GM12878 (cell line): Measurements from ENCODE around the gene WWOX. TPM values are rescaled to one million over a fixed set of nuclear protein-coding genes. Genes with fewer than 3 reads are reported as not detected.

Experiments
- ATAC-seq: fragments of 200-7000 bp; cut with Tn5 transposase; 3 replicates; pipeline ENCODE4 v1.9.1; 2020; ENCODE audit warnings: mild to moderate bottlenecking, moderate library complexity
- BruUV-seq: library from RNA; stranded (reverse); fragments of 400-500 nt; replicated peaks from 2 replicates; lab custom pipeline; 2021; lab: Mats Ljungman, UMichigan
- CTCF ChIA-PET: fragments of 300-600 bp; sonication (Branson Sonifier 250); formaldehyde crosslinking; extraction: SDS; loops from one replicate; lab custom pipeline; 2021; ENCODE audit warnings: inconsistent platforms; lab: Yijun Ruan, JAX
- POLR2A ChIA-PET: fragments of 350-600 bp; formaldehyde crosslinking; extraction: SDS; loops from one replicate; lab custom pipeline; 2021; ENCODE audit warnings: inconsistent platforms; lab: Charles Lee
- RAD21 ChIA-PET: fragments of 300-600 bp; sonication (Branson Sonifier 250); formaldehyde crosslinking; loops from one replicate; lab custom pipeline; 2023; ENCODE audit warnings: antibody characterized with exemption; ENCODE audit not compliant: unreplicated experiment; lab: Charles Lee
- SMC1A ChIA-PET: fragments of 300-600 bp; sonication (Branson Sonifier 250); formaldehyde crosslinking; loops from one replicate; lab custom pipeline; 2023; ENCODE audit not compliant: unreplicated experiment, uncharacterized antibody; lab: Charles Lee
- DNase-seq: peaks from one replicate; pipeline ENCODE4 v3.0.0-alpha.2; 2011; ENCODE audit warnings: low read depth, low spot score
- FAIRE-seq: peaks from 3 replicates; lab custom pipeline; 2011; peaks lifted over from hg19 to GRCh38; lab: Jason Lieb, UNC
- H2AFZ ChIP-seq: 2 replicates; pipeline ENCODE4 v1.6.0; 2011; ENCODE audit warnings: low read depth, low read length, control low read depth; ENCODE audit not compliant: control insufficient read depth
- H3K27ac ChIP-seq: 2 replicates; pipeline ENCODE4 v1.5.1; 2011; ENCODE audit warnings: control low read depth; ENCODE audit not compliant: control insufficient read depth, insufficient read depth
- H3K27me3 ChIP-seq, 2 experiments: replicated peaks in 1 of 2; 2 replicates each; pipeline versions ENCODE4 v1.6.0 to v1.6.1; 2011; ENCODE audit warnings: low read length in 1 of 2; ENCODE audit not compliant: control insufficient read depth in 2 of 2, insufficient read depth in 2 of 2
- H3K36me3 ChIP-seq, 2 experiments: 2 replicates each; pipeline ENCODE4 v1.5.1; 2011; ENCODE audit warnings: low read length in 1 of 2; ENCODE audit not compliant: control insufficient read depth in 2 of 2, insufficient read depth in 2 of 2
- H3K4me1 ChIP-seq: 2 replicates; pipeline ENCODE4 v1.6.1; 2011; ENCODE audit warnings: mild to moderate bottlenecking, low read length, moderate library complexity, mixed read lengths; ENCODE audit not compliant: control insufficient read depth, insufficient read depth
- H3K4me2 ChIP-seq: 2 replicates; pipeline ENCODE4 v1.6.0; 2011; ENCODE audit warnings: control low read depth; ENCODE audit not compliant: control insufficient read depth, insufficient read depth
- H3K4me3 ChIP-seq: fragments of 200-600 bp; sonication (generic); 2 replicates; pipeline ENCODE4 v1.5.1; 2016
- H3K79me2 ChIP-seq: 2 replicates; pipeline ENCODE4 v1.6.0; 2011; ENCODE audit warnings: low read length; ENCODE audit not compliant: control insufficient read depth, insufficient read depth
- H3K9ac ChIP-seq: 2 replicates; pipeline ENCODE4 v1.8.0; 2011; ENCODE audit warnings: low read length, control low read depth, mixed read lengths; ENCODE audit not compliant: control insufficient read depth, insufficient read depth
- H3K9me3 ChIP-seq: replicated peaks from 3 replicates; pipeline ENCODE4 v1.5.1; 2011; ENCODE audit warnings: mild to moderate bottlenecking, low read length; ENCODE audit not compliant: control insufficient read depth, insufficient read depth
- H4K20me1 ChIP-seq: 2 replicates; pipeline ENCODE4 v1.6.0; 2011; ENCODE audit not compliant: control insufficient read depth, insufficient read depth
- BMI1 ChIP-seq: fragments of 450-650 bp; IDR thresholded peaks from 2 replicates; pipeline ENCODE4 v1.6.1; 2016; ENCODE audit warnings: mild to moderate bottlenecking, moderate library complexity, borderline replicate concordance
- PRDM15 ChIP-seq: fragments of 450-650 bp; formaldehyde crosslinking; IDR thresholded peaks from 2 replicates; pipeline ENCODE4 v1.4.0; 2020; ENCODE audit warnings: mild to moderate bottlenecking, moderate library complexity
- SPI1 ChIP-seq: IDR thresholded peaks from 2 replicates; pipeline ENCODE4 v1.6.1; 2011; ENCODE audit warnings: low read depth, mild to moderate bottlenecking, low read length, moderate library complexity, borderline replicate concordance; ENCODE audit not compliant: insufficient read depth
- USF1 ChIP-seq: IDR thresholded peaks from 2 replicates; pipeline ENCODE4 v1.6.1; 2011; ENCODE audit warnings: borderline replicate concordance, low read depth, mild to moderate bottlenecking, moderate library complexity, mixed read lengths, low read length; ENCODE audit not compliant: insufficient read depth; ENCODE audit errors: extremely low read length
- ZBED1 ChIP-seq: IDR thresholded peaks from 2 replicates; pipeline ENCODE4 v1.6.1; 2016; ENCODE audit warnings: borderline replicate concordance
- ZNF592 ChIP-seq: fragments of 450-650 bp; IDR thresholded peaks from 2 replicates; pipeline ENCODE4 v1.6.1; 2017; ENCODE audit warnings: mild to moderate bottlenecking, moderate library complexity
- WGBS: methylation state at CpG from one replicate; pipeline ENCODE4 v1.1.6; 2016; ENCODE audit warnings: low lambda C conversion rate; ENCODE audit not compliant: insufficient replicate concordance, insufficient coverage; ENCODE audit errors: missing lambda C conversion rate; 5-methylcytosine and 5-hydroxymethylcytosine counted together
- in situ Hi-C: fragments of 300-500 bp; cut with MboI; formaldehyde crosslinking; loops from 9 replicates; pipeline ENCODE4 v1.14.3; 2018; ENCODE audit warnings: mixed read lengths
- intact Hi-C: fragments of 100-400 bp; cut with micrococcal nuclease; formaldehyde crosslinking; loops from one replicate; pipeline ENCODE4 v1.14.2; 2022; ENCODE audit not compliant: unreplicated experiment
- polyA plus RNA-seq, 11 experiments: library from polyadenylated mRNA; depleted of rRNA in 4 of 11; unstranded in 6 of 11; stranded (reverse) in 5 of 11; fragments of >200 nt; fragmentation: Nextera tagmentation in 4 of 11; fragmentation: Illumina TruSeq in 1 of 11; extraction: Ambion mirVana in 4 of 11; extraction: Trizol in 1 of 11; gene quantifications; 1 replicate in 1 of 11; 2 replicates in 10 of 11; pipeline versions ENCODE4 v1.2.1 to v1.2.3, GENCODE V29; 2011 to 2016; ENCODE audit warnings: inconsistent platforms in 2 of 11, missing spikeins in 2 of 11, low read depth in 1 of 11
- total RNA-seq, 4 experiments: library from RNA; depleted of rRNA in 3 of 4; stranded (reverse); fragments of >200 nt in 3 of 4; fragmentation: Illumina TruSeq in 1 of 4; extraction: Trizol in 1 of 4; gene quantifications; 2 replicates each; pipeline versions ENCODE4 v1.2.1 to v1.2.3, GENCODE V29; 2013 to 2021

Gene WWOX
- total and polyA plus RNA-seq, 10 of the 15 experiments (the other 5 are each of a cell fraction or from before 2014, with no cell fraction given) = 2.8 to 24.4 (median 17.8) TPM

GRCh38 chr16:78792952-78793351 is 693.5 kb downstream of the WWOX start:
- H3K79me2 ChIP-seq = no peaks in the 10 kb centered on the region
- no TSS peak for BruUV-seq
- TF ChIP-seq ZBED1 = no peak
- no peak for TF ChIP-seq ZNF592
- no peak for TF ChIP-seq PRDM15 (CRISPR knock-in tag)
- TF ChIP-seq USF1 = no peak
- TF ChIP-seq BMI1 = no peak
- no peak for TF ChIP-seq SPI1
- ChIA-PET SMC1A (no interaction called here), RAD21 (no interaction called here), POLR2A (no interaction called here), CTCF (no interaction called here)
- WGBS = 73% methylated on average over 5 of the region's 5 CpGs
- H3K9ac ChIP-seq = no peak overlapping the region
- DNase-seq = no peak
- in situ Hi-C loops = no loop called here
- H4K20me1 ChIP-seq = no peaks in the 10 kb centered on the region
- no peaks in the 10 kb centered on the region; a peak in 1 of 4 replicates for H3K27me3 ChIP-seq
- H3K36me3 ChIP-seq = no peaks in the 10 kb centered on the region
- H3K27ac ChIP-seq = no peak overlapping the region
- no peaks in the 10 kb centered on the region for H3K9me3 ChIP-seq
- H2AFZ ChIP-seq = no peak overlapping the region
- H3K4me3 ChIP-seq = no peak overlapping the region
- H3K4me1 ChIP-seq = no peaks in the 10 kb centered on the region
- no peak overlapping the region for H3K4me2 ChIP-seq
- no peak for ATAC-seq
- FAIRE-seq = no peak
- intact Hi-C loops = no loop called here
